HG02623 (cell line): Measurements from ENCODE around the gene CLEC4A.
"Not testable (repeated sequence)": the region's sequence is repeated elsewhere in the genome, so short reads cannot be mapped to it uniquely, and the experiment has no call there.

ENCODE experiments used
- ATAC-seq: cut with Tn5 transposase; IDR thresholded peaks from one replicate; pipeline ENCODE4 v1.9.1; 2021; ENCODE audit warnings: moderate library complexity; ENCODE audit not compliant: unreplicated experiment

The CLEC4A gene

GRCh38 chr12:8133636-8134397 lies 10.4 kb downstream of the CLEC4A start:
- ATAC-seq = not testable (repeated sequence)

- ATAC-seq = not testable (repeated sequence)
These were observed 11.0 kb downstream of the CLEC4A start for GRCh38 chr12:8134398-8134930.

- ATAC-seq = not testable (repeated sequence)
These were observed 18.2 kb downstream of the CLEC4A start for GRCh38 chr12:8141647-8142046.

- no peak for ATAC-seq
These were observed 19.8 kb downstream of the CLEC4A start for GRCh38 chr12:8143261-8143660.

- ATAC-seq = no peak
These were observed 22.5 kb downstream of the CLEC4A start for GRCh38 chr12:8145754-8146441.

- no peak for ATAC-seq
These were observed 23.0 kb downstream of the CLEC4A start for GRCh38 chr12:8146442-8146771.

- no peak for ATAC-seq
These were observed 31.1 kb downstream of the CLEC4A start for GRCh38 chr12:8154526-8154925.

- ATAC-seq = no peak
These were observed 33.0 kb downstream of the CLEC4A start for GRCh38 chr12:8156416-8156815.

GRCh38 chr12:8156845-8157244 lies 33.4 kb downstream of the CLEC4A start, which contains the start of gene ZNF705A:
Gene ZNF705A (plus strand): TSS chr12:8157015. CDS start chr12:8172626, 15,611 bp downstream.
- no peak for ATAC-seq

- no peak for ATAC-seq
These were observed 34.2 kb downstream of the CLEC4A start for GRCh38 chr12:8157484-8158198.

GRCh38 chr12:8172911-8173310 lies 49.5 kb downstream of the CLEC4A start:
- not testable (repeated sequence) for ATAC-seq

- ATAC-seq = not testable (repeated sequence)
These were observed 56.7 kb downstream of the CLEC4A start for GRCh38 chr12:8179989-8180585.

GRCh38 chr12:8181271-8181670 lies 57.9 kb downstream of the CLEC4A start:
- not testable (repeated sequence) for ATAC-seq

- ATAC-seq = not testable (repeated sequence)
These were observed 59.5 kb downstream of the CLEC4A start for GRCh38 chr12:8182923-8183322.

- ATAC-seq = not testable (repeated sequence)
These were observed 59.9 kb downstream of the CLEC4A start for GRCh38 chr12:8183346-8183745.

GRCh38 chr12:8184206-8184605 lies 60.8 kb downstream of the CLEC4A start:
- ATAC-seq = not testable (repeated sequence)

- ATAC-seq = not testable (repeated sequence)
These were observed 64.7 kb downstream of the CLEC4A start for GRCh38 chr12:8188088-8188487.
